Endothelial cell of umbilical vein (primary cell): ENCODE data around the gene KIF2C. TPM values are rescaled to one million over a fixed set of nuclear protein-coding genes. Genes with fewer than 3 reads are reported as not detected.

Experiments
- BruUV-seq: library from RNA; stranded (reverse); fragments of 400-500 nt; replicated peaks from 2 replicates; lab custom pipeline; 2021; lab: Mats Ljungman, UMichigan
- CTCF ChIA-PET: fragments of 300-600, 350-600 bp; sonication (Branson Sonifier 250); formaldehyde crosslinking; loops from one replicate; lab custom pipeline; 2021; ENCODE audit warnings: antibody characterized with exemption, inconsistent platforms; lab: Charles Lee
- POLR2A ChIA-PET: fragments of 300-600, 350-600 bp; sonication (Branson Sonifier 250); formaldehyde crosslinking; loops from one replicate; lab custom pipeline; 2021; ENCODE audit warnings: antibody characterized with exemption, inconsistent platforms; lab: Charles Lee
- DNase-seq: peaks from one replicate; pipeline ENCODE4 v3.0.0-alpha.2; 2011; ENCODE audit warnings: low read depth, low spot score
- FAIRE-seq: peaks from 2 replicates; lab custom pipeline; 2011; peaks lifted over from hg19 to GRCh38; lab: Jason Lieb, UNC
- H2AFZ ChIP-seq: 2 replicates; pipeline ENCODE4 v1.6.0; 2012; ENCODE audit warnings: low read depth, low read length, control low read depth, inconsistent platforms
- H3K27ac ChIP-seq: 2 replicates; pipeline ENCODE4 v1.5.1; 2011; ENCODE audit warnings: low read depth, mild to moderate bottlenecking, control low read depth, low read length, moderate library complexity; ENCODE audit not compliant: insufficient read depth
- H3K27me3 ChIP-seq, 2 experiments: 2 replicates each; pipeline versions ENCODE4 v1.6.0 to v1.6.1; 2011; ENCODE audit warnings: low read length in 2 of 2, mixed read lengths in 1 of 2; ENCODE audit not compliant: control insufficient read depth in 2 of 2, insufficient read depth in 2 of 2
- H3K36me3 ChIP-seq, 2 experiments: 2 replicates in 1 of 2; 3 replicates in 1 of 2; pipeline ENCODE4 v1.5.1; 2011; ENCODE audit warnings: low read length in 2 of 2, mild to moderate bottlenecking in 1 of 2, moderate library complexity in 1 of 2; ENCODE audit not compliant: control insufficient read depth in 2 of 2, insufficient read depth in 2 of 2; ENCODE audit errors: extremely low read depth in 1 of 2
- H3K4me1 ChIP-seq: 3 replicates; pipeline ENCODE4 v1.5.1; 2011; ENCODE audit warnings: mild to moderate bottlenecking, low read length; ENCODE audit not compliant: control insufficient read depth, insufficient read depth; ENCODE audit errors: extremely low read depth
- H3K4me2 ChIP-seq: 2 replicates; pipeline ENCODE4 v1.6.1; 2011; ENCODE audit warnings: low read length, control low read depth, mixed read lengths; ENCODE audit not compliant: insufficient read depth
- H3K4me3 ChIP-seq, 3 experiments: fragments of 200-600 bp in 1 of 3; sonication (generic), shearing (Covaris generic) in 1 of 3; replicated peaks in 1 of 3; 2 replicates each; pipeline ENCODE4 v1.5.1; 2011 to 2016; ENCODE audit warnings: control low read depth in 3 of 3, low read length in 3 of 3, mild to moderate bottlenecking in 2 of 3, inconsistent platforms in 1 of 3, low read depth in 1 of 3, moderate library complexity in 1 of 3; ENCODE audit not compliant: insufficient read depth in 1 of 3
- H3K79me2 ChIP-seq: 2 replicates; pipeline ENCODE4 v1.6.0; 2012; ENCODE audit warnings: low read length, inconsistent platforms; ENCODE audit not compliant: control insufficient read depth, insufficient read depth
- H3K9ac ChIP-seq: replicated peaks from 2 replicates; pipeline ENCODE3; 2011; ENCODE audit warnings: low read length, control low read depth; ENCODE audit not compliant: insufficient read depth; ENCODE audit errors: extremely low read depth
- H3K9me1 ChIP-seq: replicated peaks from 3 replicates; pipeline ENCODE4 v1.6.0; 2011; ENCODE audit warnings: mild to moderate bottlenecking, low read length; ENCODE audit not compliant: control insufficient read depth, insufficient read depth; ENCODE audit errors: extremely low read depth
- H3K9me3 ChIP-seq: replicated peaks from 2 replicates; pipeline ENCODE4 v1.5.1; 2012; ENCODE audit warnings: low read length, inconsistent platforms; ENCODE audit not compliant: control insufficient read depth, insufficient read depth
- H4K20me1 ChIP-seq: replicated peaks from 2 replicates; pipeline ENCODE3; 2011; ENCODE audit warnings: mild to moderate bottlenecking, low read length; ENCODE audit not compliant: control insufficient read depth, insufficient read depth; ENCODE audit errors: extremely low read depth
- FOS ChIP-seq: IDR thresholded peaks from 2 replicates; pipeline ENCODE4 v1.6.1; 2011; ENCODE audit warnings: mild to moderate bottlenecking, low read length, moderate library complexity, borderline replicate concordance; ENCODE audit not compliant: insufficient read depth
- GATA2 ChIP-seq: IDR thresholded peaks from 2 replicates; pipeline ENCODE4 v1.7.0; 2011; ENCODE audit warnings: low read depth, mild to moderate bottlenecking, moderate library complexity, mixed read lengths, low read length; ENCODE audit not compliant: insufficient read length, insufficient read depth
- JUN ChIP-seq: IDR thresholded peaks from 2 replicates; pipeline ENCODE4 v1.6.1; 2011; ENCODE audit warnings: borderline replicate concordance, low read depth; ENCODE audit not compliant: insufficient read length, insufficient read depth
- MYC ChIP-seq: IDR thresholded peaks from one replicate; pipeline ENCODE4 v1.6.1; 2011; ENCODE audit warnings: mild to moderate bottlenecking, low read depth, low read length
- POLR2AphosphoS5 ChIP-seq: IDR thresholded peaks from 2 replicates; pipeline ENCODE4 v1.6.1; 2012; ENCODE audit warnings: low read depth, mild to moderate bottlenecking, control low read depth, low read length, moderate library complexity; ENCODE audit not compliant: insufficient read depth
- dilution Hi-C: fragments of 300-500 bp; cut with MboI; formaldehyde crosslinking; loops from one replicate; pipeline ENCODE4 v1.15.0; 2019; ENCODE audit warnings: low sequenced_read_pairs; ENCODE audit not compliant: extremely low pct_ligation_motif_present
- intact Hi-C: fragments of 100-400 bp; cut with micrococcal nuclease; formaldehyde crosslinking; loops from one replicate; pipeline ENCODE4 v1.10.0; 2022
- polyA plus RNA-seq, 4 experiments: library from polyadenylated mRNA; depleted of rRNA in 3 of 4; stranded (reverse) in 3 of 4; unstranded in 1 of 4; fragments of >200 nt; gene quantifications; 2 replicates each; pipeline versions ENCODE4 v1.2.1 to v1.2.3, GENCODE V29; 2011 to 2012; ENCODE audit warnings: missing spikeins in 1 of 4
- total RNA-seq: library from RNA; stranded (reverse); gene quantifications from 2 replicates; pipeline ENCODE4 v1.2.3, GENCODE V29; 2021
- TF ChIP-seq, protein P1 (sequence below), 2 donors: IDR thresholded peaks; 1 replicate in 1 of 2; 2 replicates in 1 of 2; pipeline ENCODE4 v1.5.1; 2011; ENCODE audit warnings: low read length in 2 of 2, mild to moderate bottlenecking in 2 of 2, moderate library complexity in 2 of 2, control low read depth in 1 of 2, inconsistent platforms in 1 of 2, low read depth in 1 of 2; ENCODE audit not compliant: insufficient read depth in 1 of 2; ENCODE audit errors: extremely low read depth in 1 of 2

Gene KIF2C
- total and polyA plus RNA-seq, 2 donors (not counting 3 experiments of a cell fraction or from before 2014, with no cell fraction given) = 27.1 to 53.7 TPM

GRCh38 chr1:44733365-44733764, 6.3 kb upstream of the KIF2C start:
- Histone ChIP-seq H3K79me2 (no peaks in the 10 kb centered on the region), H3K9me1 (no peaks in the 10 kb centered on the region), H2AFZ (no peak overlapping the region), H3K9me3 (no peaks in the 10 kb centered on the region), H3K4me3 (no peak overlapping the region), H4K20me1 (no peaks in the 10 kb centered on the region), H3K36me3 (no peaks in the 10 kb centered on the region), H3K27me3 (peaks cover 0 to 4% of the 10 kb centered on the region in 2 experiments), H3K4me2 (no peak overlapping the region), H3K4me1 (peaks cover 2% of the 10 kb centered on the region), H3K27ac (no peak overlapping the region), H3K9ac (no peak overlapping the region)
- no TSS peak for BruUV-seq
- dilution Hi-C loops (no loop called here), intact Hi-C loops (loop anchor here (5.0 kb wide), 1 partner anchor 279 kb away; the partner anchor contains the start of genes HECTD3 and UROD)
- FAIRE-seq (no peak), DNase-seq (no peak)
- no peak for TF ChIP-seq MYC
- no peak for TF ChIP-seq POLR2AphosphoS5
- TF ChIP-seq GATA2 = no peak
- TF ChIP-seq, protein P1, sequence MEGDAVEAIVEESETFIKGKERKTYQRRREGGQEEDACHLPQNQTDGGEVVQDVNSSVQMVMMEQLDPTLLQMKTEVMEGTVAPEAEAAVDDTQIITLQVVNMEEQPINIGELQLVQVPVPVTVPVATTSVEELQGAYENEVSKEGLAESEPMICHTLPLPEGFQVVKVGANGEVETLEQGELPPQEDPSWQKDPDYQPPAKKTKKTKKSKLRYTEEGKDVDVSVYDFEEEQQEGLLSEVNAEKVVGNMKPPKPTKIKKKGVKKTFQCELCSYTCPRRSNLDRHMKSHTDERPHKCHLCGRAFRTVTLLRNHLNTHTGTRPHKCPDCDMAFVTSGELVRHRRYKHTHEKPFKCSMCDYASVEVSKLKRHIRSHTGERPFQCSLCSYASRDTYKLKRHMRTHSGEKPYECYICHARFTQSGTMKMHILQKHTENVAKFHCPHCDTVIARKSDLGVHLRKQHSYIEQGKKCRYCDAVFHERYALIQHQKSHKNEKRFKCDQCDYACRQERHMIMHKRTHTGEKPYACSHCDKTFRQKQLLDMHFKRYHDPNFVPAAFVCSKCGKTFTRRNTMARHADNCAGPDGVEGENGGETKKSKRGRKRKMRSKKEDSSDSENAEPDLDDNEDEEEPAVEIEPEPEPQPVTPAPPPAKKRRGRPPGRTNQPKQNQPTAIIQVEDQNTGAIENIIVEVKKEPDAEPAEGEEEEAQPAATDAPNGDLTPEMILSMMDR (IDR thresholded peaks at IDR 0.05; ENCODE audit: extremely low read depth in 1 of 2, insufficient read depth in 1 of 2, low read depth in 1 of 2, low read length in 2 of 2) = no peak
- TF ChIP-seq JUN = no peak
- TF ChIP-seq FOS = no peak
- POLR2A ChIA-PET = interaction anchor here (0.9 kb wide), 1 partner anchor 12 kb away, joined by 3 read pairs; no protein-coding TSS in a partner anchor
- CTCF ChIA-PET = interaction anchor here (1.1 to 1.4 kb wide), 2 partner anchors 29 to 42 kb away, joined by 3 read pairs; partner anchors contain the start of gene RPS8
